Fibroblast of the aortic adventitia (primary cell): ENCODE results near the gene DRG1. TPM values are rescaled to one million over a fixed set of nuclear protein-coding genes. Genes with fewer than 3 reads are reported as not detected.
"Not testable (repeated sequence)": the region's sequence is repeated elsewhere in the genome, so short reads cannot be mapped to it uniquely, and the experiment has no call there.

Experiments used
- DNase-seq: peaks from one replicate; pipeline ENCODE4 v3.0.0-alpha.2; 2010; ENCODE audit warnings: low read depth
- H3K4me3 ChIP-seq: 2 replicates; pipeline ENCODE4 v1.5.1; 2011; ENCODE audit warnings: low read depth, mild to moderate bottlenecking, control low read depth, low read length, moderate library complexity
- CTCF ChIP-seq: IDR thresholded peaks from 2 replicates; pipeline ENCODE4 v1.5.1; 2011; ENCODE audit warnings: mild to moderate bottlenecking, low read length, control low read depth, inconsistent platforms; ENCODE audit not compliant: insufficient read depth
- total RNA-seq: library from RNA; depleted of rRNA; stranded (reverse); fragments of >200 nt; gene quantifications from 2 replicates; pipeline ENCODE4 v1.2.3, GENCODE V29; 2012; ENCODE audit warnings: low replicate concordance

DRG1 gene
- total RNA-seq, 1 donor, result 89.4 TPM

- no peak for TF ChIP-seq CTCF
- H3K4me3 ChIP-seq, result no peak overlapping the region
- no peak for DNase-seq
Measured at GRCh38 chr22:31398231-31398630, 1.2 kb upstream of the DRG1 start.

GRCh38 chr22:31400023-31400397 lies 606 bp downstream of the DRG1 start:
- TF ChIP-seq CTCF, result no peak
- H3K4me3 ChIP-seq, result peak overlapping the region; percentile 97
- DNase-seq, result peak; percentile 32

GRCh38 chr22:31402350-31402749 lies 2.9 kb downstream of the DRG1 start:
- not testable (repeated sequence) for H3K4me3 ChIP-seq, DNase-seq

- DNase-seq, result no peak
- H3K4me3 ChIP-seq, result no peak overlapping the region
- TF ChIP-seq CTCF, result no peak
Measured at GRCh38 chr22:31425331-31426050, 26.1 kb downstream of the DRG1 start.

GRCh38 chr22:31431950-31432349 lies 32.5 kb downstream of the DRG1 start:
- no peak for DNase-seq
- no peak for TF ChIP-seq CTCF
- H3K4me3 ChIP-seq, result no peak overlapping the region

GRCh38 chr22:31436132-31436531 lies 36.7 kb downstream of the DRG1 start:
- DNase-seq, result peak; percentile 60
- no peak for TF ChIP-seq CTCF
- no peak overlapping the region for H3K4me3 ChIP-seq

- DNase-seq, result no peak
Measured at GRCh38 chr22:31439808-31440207, 40.4 kb downstream of the DRG1 start.

More at GRCh38 chr22:31439808-31440207, 40.4 kb downstream of the DRG1 start:
- no peak overlapping the region for H3K4me3 ChIP-seq
- no peak for TF ChIP-seq CTCF
